ENCODE data around the gene PKN3. TPM values are rescaled to one million over a fixed set of nuclear protein-coding genes. Genes with fewer than 3 reads are reported as not detected.
"Not testable (repeated sequence)": the region's sequence is repeated elsewhere in the genome, so short reads cannot be mapped to it uniquely, and the experiment has no call there.

The PKN3 gene
- total RNA-seq, 1 donor from 2014 or later = 16.5 TPM

GRCh38 chr9:128685636-128686489, 16.4 kb upstream of the PKN3 start:
- no peak for DNase-seq (ENCODE audit: low read depth)
- TF ChIP-seq, protein P1, sequence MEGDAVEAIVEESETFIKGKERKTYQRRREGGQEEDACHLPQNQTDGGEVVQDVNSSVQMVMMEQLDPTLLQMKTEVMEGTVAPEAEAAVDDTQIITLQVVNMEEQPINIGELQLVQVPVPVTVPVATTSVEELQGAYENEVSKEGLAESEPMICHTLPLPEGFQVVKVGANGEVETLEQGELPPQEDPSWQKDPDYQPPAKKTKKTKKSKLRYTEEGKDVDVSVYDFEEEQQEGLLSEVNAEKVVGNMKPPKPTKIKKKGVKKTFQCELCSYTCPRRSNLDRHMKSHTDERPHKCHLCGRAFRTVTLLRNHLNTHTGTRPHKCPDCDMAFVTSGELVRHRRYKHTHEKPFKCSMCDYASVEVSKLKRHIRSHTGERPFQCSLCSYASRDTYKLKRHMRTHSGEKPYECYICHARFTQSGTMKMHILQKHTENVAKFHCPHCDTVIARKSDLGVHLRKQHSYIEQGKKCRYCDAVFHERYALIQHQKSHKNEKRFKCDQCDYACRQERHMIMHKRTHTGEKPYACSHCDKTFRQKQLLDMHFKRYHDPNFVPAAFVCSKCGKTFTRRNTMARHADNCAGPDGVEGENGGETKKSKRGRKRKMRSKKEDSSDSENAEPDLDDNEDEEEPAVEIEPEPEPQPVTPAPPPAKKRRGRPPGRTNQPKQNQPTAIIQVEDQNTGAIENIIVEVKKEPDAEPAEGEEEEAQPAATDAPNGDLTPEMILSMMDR (conservative IDR thresholded peaks at IDR 0.05; ENCODE audit: low read depth, low read length) = no peak
- peak overlapping the region; percentile 95 for H3K4me3 ChIP-seq (ENCODE audit: low read depth, low read length)

GRCh38 chr9:128687453-128687852, 14.8 kb upstream of the PKN3 start:
- DNase-seq (ENCODE audit: low read depth) = no peak
- no peak overlapping the region for H3K4me3 ChIP-seq (ENCODE audit: low read depth, low read length)
- TF ChIP-seq, protein P1 (conservative IDR thresholded peaks at IDR 0.05; ENCODE audit: low read depth, low read length) = no peak

- peak within 1 kb of the TSS; percentile 80 for H3K4me3 ChIP-seq (ENCODE audit: low read depth, low read length)
- TF ChIP-seq, protein P1 (conservative IDR thresholded peaks at IDR 0.05; ENCODE audit: low read depth, low read length) = no peak
- DNase-seq (ENCODE audit: low read depth) = no peak
Observed at GRCh38 chr9:128688501-128689292, 13.6 kb upstream of the PKN3 start, which contains the start of gene SET. Gene SET (plus strand): TSS chr9:128689222. CDS start chr9:128689583, 361 bp downstream.

DNA sequence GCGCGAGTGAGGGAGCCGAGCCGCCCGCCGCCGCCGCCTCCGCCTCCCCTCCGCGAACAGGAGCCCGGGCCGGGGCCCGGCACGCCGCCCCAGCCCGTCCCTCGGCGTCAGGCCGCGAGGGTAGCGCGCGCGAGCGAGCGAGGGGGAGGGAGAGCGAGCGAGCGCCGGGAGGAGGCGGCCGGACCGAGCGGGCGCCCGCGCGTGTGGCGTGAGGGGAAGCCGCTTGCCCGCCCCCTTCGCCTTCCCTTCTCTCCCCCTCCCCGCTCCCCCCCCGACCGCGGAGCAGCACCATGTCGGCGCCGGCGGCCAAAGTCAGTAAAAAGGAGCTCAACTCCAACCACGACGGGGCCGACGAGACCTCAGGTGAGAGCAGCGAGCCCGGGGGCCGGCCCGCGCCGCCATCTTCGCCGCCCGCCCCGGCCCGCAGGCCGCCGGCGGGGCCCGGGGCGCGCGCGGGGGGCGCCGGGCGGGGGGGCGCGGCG, 13.0 kb upstream of the PKN3 start:
- no peak for DNase-seq (ENCODE audit: low read depth)
- TF ChIP-seq, protein P1 (conservative IDR thresholded peaks at IDR 0.05; ENCODE audit: low read depth, low read length) = no peak
- H3K4me3 ChIP-seq (ENCODE audit: low read depth, low read length) = peak overlapping the region; percentile 80

DNA sequence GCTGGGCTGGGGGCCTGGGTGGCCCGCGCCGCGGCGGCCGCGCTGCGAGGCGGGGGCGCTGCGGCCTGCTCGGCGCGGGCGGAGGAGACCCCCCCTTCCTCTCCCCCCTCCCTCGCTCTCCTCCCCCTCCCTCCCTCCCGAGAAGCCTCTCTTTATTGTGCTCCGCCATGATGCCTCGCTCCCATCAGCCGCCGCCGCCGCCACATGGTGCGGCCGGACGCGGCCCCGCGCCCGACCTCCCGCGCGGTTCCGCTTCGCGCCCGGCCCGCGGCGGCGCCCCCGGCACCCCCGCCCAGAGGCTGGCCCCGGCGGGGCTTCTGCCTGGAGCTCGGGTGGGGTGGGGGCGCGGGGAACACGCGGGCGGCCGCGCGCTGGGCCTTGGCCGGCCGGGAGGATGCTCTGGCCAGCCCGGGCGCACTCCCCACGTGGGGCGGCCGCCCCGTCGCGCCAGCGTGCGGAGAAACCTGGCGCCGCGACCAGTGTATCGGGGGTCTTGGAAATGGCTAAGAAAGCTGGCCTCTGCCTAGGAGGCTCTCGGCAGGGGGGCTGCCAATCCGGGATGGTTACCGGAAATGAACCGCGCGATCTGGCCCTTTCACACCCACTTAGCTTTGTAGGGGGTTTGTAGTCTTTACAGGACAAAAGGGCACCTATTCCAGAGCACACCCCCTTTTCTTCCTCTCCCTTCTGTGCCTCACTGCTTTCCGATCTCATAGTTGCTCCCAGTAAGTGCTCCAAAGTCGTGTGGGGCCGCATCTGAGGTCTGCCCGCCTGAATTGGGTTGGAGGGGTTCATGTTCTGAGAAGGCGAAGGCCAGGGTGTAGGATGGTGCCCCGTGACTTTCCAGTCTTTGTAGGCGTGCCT, 12.3 kb upstream of the PKN3 start:
- no peak for DNase-seq (ENCODE audit: low read depth)
- TF ChIP-seq, protein P1 (conservative IDR thresholded peaks at IDR 0.05; ENCODE audit: low read depth, low read length) = no peak
- peak overlapping the region; percentile 80 for H3K4me3 ChIP-seq (ENCODE audit: low read depth, low read length)

DNA sequence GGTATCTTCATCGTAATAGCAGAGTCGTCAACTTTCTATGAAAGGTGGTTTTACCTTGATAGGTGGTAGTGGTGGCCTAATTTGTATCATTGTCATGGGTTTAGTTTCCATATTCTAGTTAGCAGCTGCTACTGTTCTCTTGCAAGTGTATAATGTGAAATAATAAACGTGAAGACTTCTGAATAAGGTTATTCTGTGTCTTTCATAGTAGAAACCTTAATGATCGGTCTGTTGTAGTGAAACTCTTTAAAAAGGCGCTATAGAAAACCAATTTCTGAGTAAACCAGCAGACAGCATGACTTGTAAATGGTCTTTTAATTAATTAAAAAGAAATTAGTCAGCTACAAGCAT, 11.6 kb upstream of the PKN3 start:
- DNase-seq (ENCODE audit: low read depth) = no peak
- TF ChIP-seq, protein P1 (conservative IDR thresholded peaks at IDR 0.05; ENCODE audit: low read depth, low read length) = no peak
- peak overlapping the region; percentile 80 for H3K4me3 ChIP-seq (ENCODE audit: low read depth, low read length)

GRCh38 chr9:128693738-128694137, 8.6 kb upstream of the PKN3 start:
- DNase-seq (ENCODE audit: low read depth); H3K4me3 ChIP-seq (ENCODE audit: low read depth, low read length): not testable (repeated sequence)

All from epithelial cell of proximal tubule (primary cell).